HL-60 (cell line): ENCODE results near the gene DOCK7.

ENCODE experiments used
- DNase-seq, 2 experiments: peaks; one replicate each; pipeline ENCODE4 v3.0.0-alpha.2; 2010 to 2020; ENCODE audit warnings: low read depth in 1 of 2, low spot score in 1 of 2
- H3K27ac ChIP-seq: fragments of 250-450 bp; sonication (Bioruptor Pico); replicated peaks from 2 replicates; pipeline ENCODE4 v1.5.1; 2020; ENCODE audit warnings: mild to moderate bottlenecking, moderate library complexity
- H3K27me3 ChIP-seq: fragments of 250-450 bp; sonication (Bioruptor Pico); 2 replicates; pipeline ENCODE4 v1.5.1; 2021; ENCODE audit warnings: mild to moderate bottlenecking, moderate library complexity; ENCODE audit not compliant: insufficient read depth, poor library complexity, severe bottlenecking
- H3K4me3 ChIP-seq: replicated peaks from 2 replicates; pipeline ENCODE4 v1.5.1; 2011; ENCODE audit warnings: mild to moderate bottlenecking, control low read depth, low read length; ENCODE audit not compliant: insufficient read depth
- CTCF ChIP-seq: IDR thresholded peaks from one replicate; pipeline ENCODE4 v1.5.1; 2011; ENCODE audit warnings: low read length, control low read depth, inconsistent platforms; ENCODE audit not compliant: insufficient read depth
- GABPA ChIP-seq: IDR thresholded peaks from 2 replicates; pipeline ENCODE4 v1.6.1; 2012; ENCODE audit warnings: low read depth
- POLR2AphosphoS5 ChIP-seq: IDR thresholded peaks from 2 replicates; pipeline ENCODE4 v1.6.1; 2012; ENCODE audit warnings: low read depth
- REST ChIP-seq: IDR thresholded peaks from 2 replicates; pipeline ENCODE4 v1.6.1; 2012; ENCODE audit warnings: low read depth; ENCODE audit not compliant: insufficient replicate concordance
- SPI1 ChIP-seq: IDR thresholded peaks from 2 replicates; pipeline ENCODE4 v1.6.1; 2012; ENCODE audit warnings: low read depth, mild to moderate bottlenecking, borderline replicate concordance

The DOCK7 gene

GRCh38 chr1:62728963-62729362 lies 40.8 kb upstream of the DOCK7 start:
- no peak for DNase-seq
- TF ChIP-seq CTCF (no peak), GABPA (no peak), SPI1 (no peak), POLR2AphosphoS5 (no peak), REST (no peak)
- Histone ChIP-seq H3K27me3 (no peaks in the 10 kb centered on the region), H3K27ac (no peak overlapping the region), H3K4me3 (no peak overlapping the region)

GRCh38 chr1:62727656-62728407 lies 39.6 kb upstream of the DOCK7 start:
- H3K27ac ChIP-seq, result no peak overlapping the region
- TF ChIP-seq SPI1, result no peak
- TF ChIP-seq CTCF, result no peak
- TF ChIP-seq POLR2AphosphoS5, result no peak
- TF ChIP-seq REST, result no peak
- TF ChIP-seq GABPA, result no peak
- DNase-seq, result no peak

GRCh38 chr1:62726011-62726442 lies 37.8 kb upstream of the DOCK7 start:
- TF ChIP-seq SPI1 (no peak), CTCF (no peak), POLR2AphosphoS5 (no peak), GABPA (no peak), REST (no peak)
- Histone ChIP-seq H3K27ac (no peak overlapping the region), H3K4me3 (no peak overlapping the region), H3K27me3 (no peaks in the 10 kb centered on the region)
- no peak for DNase-seq

More at GRCh38 chr1:62727656-62728407, 39.6 kb upstream of the DOCK7 start:
- no peak overlapping the region for H3K4me3 ChIP-seq
- no peaks in the 10 kb centered on the region for H3K27me3 ChIP-seq
